HG03159 (cell line): ENCODE measurements around the gene KIAA0753.

Experiments
- ATAC-seq: cut with Tn5 transposase; IDR thresholded peaks from one replicate; pipeline ENCODE4 v1.9.1; 2021; ENCODE audit warnings: mild to moderate bottlenecking, moderate library complexity; ENCODE audit not compliant: unreplicated experiment

Gene KIAA0753

GRCh38 chr17:6642592-6642991, 2.1 kb upstream of the KIAA0753 start:
- ATAC-seq = no peak

GRCh38 chr17:6641247-6641863, 844 bp upstream of the KIAA0753 start:
- no peak for ATAC-seq

GRCh38 chr17:6639586-6640535, 650 bp downstream of the KIAA0753 start:
- no peak for ATAC-seq

GRCh38 chr17:6639014-6639585, 1.4 kb downstream of the KIAA0753 start:
- no peak for ATAC-seq

- ATAC-seq = no peak
These were observed 2.2 kb downstream of the KIAA0753 start for GRCh38 chr17:6638046-6638908.

- ATAC-seq = no peak
These were observed 3.1 kb downstream of the KIAA0753 start for GRCh38 chr17:6637458-6637840.

GRCh38 chr17:6636616-6637457, 3.7 kb downstream of the KIAA0753 start:
- ATAC-seq = no peak

GRCh38 chr17:6636105-6636504, 4.4 kb downstream of the KIAA0753 start:
- ATAC-seq = no peak

- no peak for ATAC-seq
These were observed 7.2 kb downstream of the KIAA0753 start for GRCh38 chr17:6633263-6633662.

- no peak for ATAC-seq
These were observed 8.0 kb downstream of the KIAA0753 start for GRCh38 chr17:6632530-6632929.

GRCh38 chr17:6630390-6630789, 10.1 kb downstream of the KIAA0753 start:
- no peak for ATAC-seq

GRCh38 chr17:6627019-6627418, 13.5 kb downstream of the KIAA0753 start:
- ATAC-seq = no peak

- no peak for ATAC-seq
These were observed 13.9 kb downstream of the KIAA0753 start for GRCh38 chr17:6626616-6627015.

- ATAC-seq = no peak
These were observed 16.6 kb downstream of the KIAA0753 start for GRCh38 chr17:6623941-6624340.

GRCh38 chr17:6611231-6611630, 29.3 kb downstream of the KIAA0753 start:
- ATAC-seq = no peak

GRCh38 chr17:6610011-6610410, 30.5 kb downstream of the KIAA0753 start:
- no peak for ATAC-seq

GRCh38 chr17:6608321-6608720, 32.2 kb downstream of the KIAA0753 start:
- no peak for ATAC-seq

GRCh38 chr17:6605142-6605541, 35.4 kb downstream of the KIAA0753 start:
- no peak for ATAC-seq

GRCh38 chr17:6603744-6604325, 36.7 kb downstream of the KIAA0753 start:
- ATAC-seq = no peak

- no peak for ATAC-seq
These were observed 38.4 kb downstream of the KIAA0753 start for GRCh38 chr17:6602141-6602540.
